Peyer's patch (tissue), 4 donors: ENCODE data around the gene TBC1D28.
"Not testable (repeated sequence)": the region's sequence is repeated elsewhere in the genome, so short reads cannot be mapped to it uniquely, and the experiment has no call there.

ENCODE experiments used
- CTCF ChIP-seq, 6 experiments: fragments of 450-650 bp in 4 of 6; fragments of 200-600 bp in 2 of 6; sonication (generic) in 1 of 6; IDR thresholded peaks; one replicate each; pipeline ENCODE4 v1.5.1; 2017 to 2019; ENCODE audit warnings: antibody characterized with exemption in 6 of 6, mild to moderate bottlenecking in 3 of 6, moderate library complexity in 1 of 6
- POLR2A ChIP-seq, 2 donors: fragments of 450-650 bp; IDR thresholded peaks; one replicate each; pipeline ENCODE4 v1.5.1; 2017; ENCODE audit warnings: antibody characterized with exemption in 2 of 2, mild to moderate bottlenecking in 2 of 2, moderate library complexity in 2 of 2

- TF ChIP-seq POLR2A, CTCF (IDR thresholded peaks at IDR 0.05): not testable (repeated sequence)
These were observed 19.2 kb downstream of the TBC1D28 start for GRCh38 chr17:18624862-18625501.
